IMR-90 (cell line): ENCODE measurements around the gene TBC1D32. TPM values are rescaled to one million over a fixed set of nuclear protein-coding genes. Genes with fewer than 3 reads are reported as not detected.

Experiments used
- ATAC-seq: fragments of 200-7000 bp; cut with Tn5 transposase; 2 replicates; pipeline ENCODE4 v1.9.1; 2020; ENCODE audit warnings: low read depth, mild to moderate bottlenecking, moderate library complexity
- BruUV-seq: library from RNA; stranded (reverse); fragments of 400-500 nt; replicated peaks from 2 replicates; lab custom pipeline; 2021; lab: Mats Ljungman, UMichigan
- CTCF ChIA-PET: fragments of 300-600 bp; formaldehyde crosslinking; extraction: SDS; loops from one replicate; lab custom pipeline; 2021; ENCODE audit warnings: antibody characterized with exemption; lab: Yijun Ruan, JAX
- POLR2A ChIA-PET: fragments of 300-600 bp; sonication (Branson Sonifier 250); formaldehyde crosslinking; loops from one replicate; lab custom pipeline; 2022; ENCODE audit warnings: antibody characterized with exemption; ENCODE audit not compliant: unreplicated experiment; lab: Charles Lee
- DNase-seq: peaks from one replicate; pipeline ENCODE4 v3.0.0; 2013
- H2AFZ ChIP-seq: replicated peaks from 2 replicates; pipeline ENCODE3; 2013; ENCODE audit warnings: low read length, mild to moderate bottlenecking; ENCODE audit not compliant: poor library complexity
- H2AK5ac ChIP-seq: 2 replicates; pipeline ENCODE4 v1.6.1; 2013; ENCODE audit warnings: low read depth, low read length, inconsistent platforms
- H2AK9ac ChIP-seq: replicated peaks from 2 replicates; pipeline ENCODE3; 2013; ENCODE audit warnings: mild to moderate bottlenecking, low read depth, low read length, moderate library complexity; ENCODE audit not compliant: poor library complexity
- H2BK120ac ChIP-seq: 2 replicates; pipeline ENCODE4 v1.6.1; 2013; ENCODE audit warnings: low read depth, low read length, inconsistent platforms
- H2BK15ac ChIP-seq: 3 replicates; pipeline ENCODE4 v1.6.1; 2013; ENCODE audit warnings: low read depth, low read length, inconsistent platforms
- H2BK20ac ChIP-seq: 2 replicates; pipeline ENCODE4 v1.6.1; 2013; ENCODE audit warnings: low read depth, mild to moderate bottlenecking, inconsistent platforms, low read length, moderate library complexity
- H2BK5ac ChIP-seq: 2 replicates; pipeline ENCODE4 v1.6.1; 2013; ENCODE audit warnings: mild to moderate bottlenecking, low read depth, low read length, inconsistent platforms; ENCODE audit not compliant: poor library complexity, severe bottlenecking
- H3K14ac ChIP-seq: replicated peaks from 2 replicates; pipeline ENCODE4 v1.6.1; 2013; ENCODE audit warnings: low read depth, low read length, inconsistent platforms
- H3K18ac ChIP-seq: 2 replicates; pipeline ENCODE4 v1.6.1; 2013; ENCODE audit warnings: low read depth, low read length, control low read depth
- H3K23ac ChIP-seq: 2 replicates; pipeline ENCODE4 v1.6.1; 2013; ENCODE audit warnings: low read depth, low read length, inconsistent platforms
- H3K27ac ChIP-seq: 2 replicates; pipeline ENCODE4 v1.5.1; 2013; ENCODE audit warnings: mild to moderate bottlenecking, control low read depth, low read length; ENCODE audit not compliant: insufficient read depth
- H3K27me3 ChIP-seq: 2 replicates; pipeline ENCODE4 v1.6.1; 2013; ENCODE audit warnings: low read length; ENCODE audit not compliant: control insufficient read depth, insufficient read depth
- H3K36me3 ChIP-seq: 2 replicates; pipeline ENCODE4 v1.6.1; 2013; ENCODE audit warnings: low read length, mixed read lengths; ENCODE audit not compliant: control insufficient read depth, insufficient read depth
- H3K4ac ChIP-seq: 2 replicates; pipeline ENCODE4 v1.6.1; 2013; ENCODE audit warnings: low read depth, low read length, inconsistent platforms
- H3K4me1 ChIP-seq: 2 replicates; pipeline ENCODE4 v1.6.1; 2013; ENCODE audit warnings: low read length, mixed read lengths; ENCODE audit not compliant: control insufficient read depth, insufficient read depth
- H3K4me2 ChIP-seq: 2 replicates; pipeline ENCODE4 v1.6.1; 2013; ENCODE audit warnings: low read depth, mild to moderate bottlenecking, control low read depth, low read length, moderate library complexity
- H3K4me3 ChIP-seq: 2 replicates; pipeline ENCODE4 v1.5.1; 2013; ENCODE audit warnings: low read depth, mild to moderate bottlenecking, control low read depth, low read length, moderate library complexity; ENCODE audit not compliant: insufficient read depth
- H3K56ac ChIP-seq: 2 replicates; pipeline ENCODE4 v1.6.1; 2013; ENCODE audit warnings: low read length, inconsistent platforms; ENCODE audit not compliant: insufficient read depth; ENCODE audit errors: extremely low read depth
- H3K79me1 ChIP-seq, 2 experiments: 2 replicates each; pipeline ENCODE4 v1.6.1; 2013; ENCODE audit warnings: low read length in 2 of 2, inconsistent platforms in 1 of 2, low read depth in 1 of 2
- H3K9ac ChIP-seq: 2 replicates; pipeline ENCODE4 v1.6.1; 2013; ENCODE audit warnings: low read depth, low read length, control low read depth
- H3K9me1 ChIP-seq: 2 replicates; pipeline ENCODE4 v1.6.1; 2013; ENCODE audit warnings: low read length, inconsistent platforms; ENCODE audit not compliant: insufficient read depth
- H3K9me3 ChIP-seq: 2 replicates; pipeline ENCODE4 v1.6.1; 2013; ENCODE audit warnings: low read length; ENCODE audit not compliant: control insufficient read depth, insufficient read depth
- H4K20me1 ChIP-seq: 2 replicates; pipeline ENCODE4 v1.6.1; 2013; ENCODE audit warnings: low read length, inconsistent platforms; ENCODE audit not compliant: insufficient read depth
- H4K5ac ChIP-seq: 2 replicates; pipeline ENCODE4 v1.6.1; 2013; ENCODE audit warnings: mild to moderate bottlenecking, low read depth, low read length, control low read depth
- H4K8ac ChIP-seq, 2 experiments: 2 replicates each; pipeline ENCODE4 v1.6.1; 2013; ENCODE audit warnings: low read depth in 2 of 2, low read length in 2 of 2, control low read depth in 1 of 2, inconsistent platforms in 1 of 2
- H4K91ac ChIP-seq: 2 replicates; pipeline ENCODE4 v1.6.1; 2013; ENCODE audit warnings: low read depth, low read length, inconsistent platforms; ENCODE audit not compliant: insufficient read depth
- BHLHE40 ChIP-seq: fragments of 150-350 bp; IDR thresholded peaks from 2 replicates; pipeline ENCODE4 v1.6.1; 2016; ENCODE audit warnings: mild to moderate bottlenecking, low read depth, low read length
- CHD1 ChIP-seq: IDR thresholded peaks from 2 replicates; pipeline ENCODE4 v1.6.1; 2012; ENCODE audit warnings: low read depth, low read length, improper control_type of control experiment
- FOS ChIP-seq: fragments of 150-350 bp; IDR thresholded peaks from 2 replicates; pipeline ENCODE4 v1.6.1; 2016; ENCODE audit warnings: low read depth, low read length
- RCOR1 ChIP-seq: IDR thresholded peaks from 2 replicates; pipeline ENCODE4 v1.6.1; 2012; ENCODE audit warnings: mild to moderate bottlenecking, low read length, improper control_type of control experiment; ENCODE audit not compliant: insufficient replicate concordance
- RFX5 ChIP-seq: IDR thresholded peaks from 2 replicates; pipeline ENCODE4 v1.8.0; 2012; ENCODE audit warnings: low read depth, mild to moderate bottlenecking, low read length, moderate library complexity
- WGBS, 2 experiments: methylation state at CpG; one replicate each; pipeline versions ENCODE4 v1.1.5 to v1.1.7; 2013; ENCODE audit warnings: missing lambda C conversion rate in 2 of 2; ENCODE audit not compliant: insufficient read length in 1 of 2; ENCODE audit errors: extremely low coverage in 2 of 2; 5-methylcytosine and 5-hydroxymethylcytosine counted together
- dilution Hi-C: fragments of 300-500 bp; cut with HindIII; formaldehyde crosslinking; loops from one replicate; pipeline ENCODE4 v1.14.3; 2018; ENCODE audit warnings: low sequenced_read_pairs; ENCODE audit not compliant: unreplicated experiment
- in situ Hi-C: fragments of 300-500 bp; cut with MboI; formaldehyde crosslinking; loops from 3 replicates; pipeline ENCODE4 v1.14.3; 2019; ENCODE audit warnings: low sequenced_read_pairs, inconsistent platforms, mixed read lengths
- intact Hi-C: fragments of 100-400 bp; cut with micrococcal nuclease; formaldehyde crosslinking; loops from 2 replicates; pipeline ENCODE4 v1.10.0; 2022
- microRNA-seq, 2 experiments: library from miRNA; stranded (forward) in 1 of 2; unstranded in 1 of 2; fragments of 10-50 nt in 1 of 2; fragments of <30 nt in 1 of 2; gene quantifications in 1 of 2; microRNA quantifications in 1 of 2; one replicate each; pipeline versions ENCODE3 to v1.1.0; 2013 to 2020; ENCODE audit not compliant: insufficient read depth in 1 of 2, insufficient read length in 1 of 2, unreplicated experiment in 1 of 2
- polyA plus RNA-seq, 3 experiments: library from polyadenylated mRNA; depleted of rRNA; stranded (reverse); fragments of >200 nt; gene quantifications; 2 replicates each; pipeline ENCODE4 v1.2.3, GENCODE V29; 2012; ENCODE audit warnings: low replicate concordance in 1 of 3
- small RNA-seq, 5 experiments: library from RNA; depleted of rRNA; stranded (forward); fragments of <200 nt; gene quantifications; one replicate each; pipeline ENCODE3, GENCODE V24; 2012
- total RNA-seq: library from RNA; depleted of rRNA; stranded (reverse); fragments of >200 nt; gene quantifications from 2 replicates; pipeline ENCODE4 v1.2.3, GENCODE V29; 2012; rRNA removed
- TF ChIP-seq, protein P1 (sequence below): fragments of 150-350 bp; IDR thresholded peaks from 2 replicates; pipeline ENCODE4 v1.6.1; 2016; ENCODE audit warnings: low read depth, mild to moderate bottlenecking, low read length, moderate library complexity, borderline replicate concordance

Gene TBC1D32
- total and polyA plus RNA-seq, 2 of the 4 experiments (the other 2 are of a cell fraction): 3.0 to 7.2 TPM

DNA sequence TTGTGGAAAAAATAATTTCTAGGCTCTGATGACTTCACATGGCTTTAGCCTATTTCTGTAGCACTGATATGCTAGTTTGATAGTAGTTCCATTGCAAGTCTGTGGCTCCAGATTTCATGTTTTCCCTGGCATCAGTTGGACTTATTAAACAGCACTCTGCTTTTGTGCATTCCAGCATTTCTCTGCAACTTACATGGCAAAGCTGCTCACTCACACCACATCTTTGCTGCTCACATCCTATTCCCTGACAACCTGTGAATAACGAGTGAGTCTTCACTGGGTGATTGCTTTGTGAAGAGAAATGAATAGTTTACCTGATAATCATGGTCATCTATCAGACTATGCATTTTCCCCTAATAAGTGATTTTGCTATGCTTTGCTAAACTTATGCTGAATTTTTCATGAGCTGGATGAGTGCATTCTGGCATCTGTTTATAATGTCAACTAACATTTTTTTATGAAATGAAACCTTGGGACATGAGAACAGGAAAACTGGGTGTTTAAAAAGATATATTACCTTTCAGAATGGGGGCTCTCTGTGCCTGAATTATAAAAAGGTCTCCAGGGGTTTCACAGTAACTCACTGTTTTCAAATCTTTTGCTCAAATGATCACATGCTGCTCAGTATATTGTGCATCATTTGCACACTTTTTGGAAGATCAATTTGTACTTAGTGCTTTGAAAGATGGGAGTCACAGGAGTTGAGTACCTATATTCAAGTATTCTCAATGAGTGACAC is 301.8 kb downstream of the TBC1D32 start:
- H3K4me1 ChIP-seq: no peaks in the 10 kb centered on the region
- no peak overlapping the region for H3K4ac ChIP-seq
- DNase-seq (no peak), ATAC-seq (no peak)
- H2BK120ac ChIP-seq: no peak overlapping the region
- H2BK20ac ChIP-seq: no peak overlapping the region
- no peak overlapping the region for H3K4me3 ChIP-seq
- H3K27ac ChIP-seq: no peak overlapping the region
- H4K8ac ChIP-seq: no peak overlapping the region
- no peak overlapping the region for H2AK9ac ChIP-seq
- dilution Hi-C loops: no loop called here
- H3K23ac ChIP-seq: no peak overlapping the region
- intact Hi-C loops: loop anchor here (10.0 kb wide), 1 partner anchor 1678 kb away; no protein-coding TSS in a partner anchor
- no peaks in the 10 kb centered on the region for H3K79me1 ChIP-seq
- no peak overlapping the region for H2AK5ac ChIP-seq
- no peak overlapping the region for H3K9ac ChIP-seq
- TF ChIP-seq FOS (no peak), RCOR1 (no peak), BHLHE40 (no peak), RFX5 (no peak), CHD1 (no peak)
- TF ChIP-seq, protein P1, sequence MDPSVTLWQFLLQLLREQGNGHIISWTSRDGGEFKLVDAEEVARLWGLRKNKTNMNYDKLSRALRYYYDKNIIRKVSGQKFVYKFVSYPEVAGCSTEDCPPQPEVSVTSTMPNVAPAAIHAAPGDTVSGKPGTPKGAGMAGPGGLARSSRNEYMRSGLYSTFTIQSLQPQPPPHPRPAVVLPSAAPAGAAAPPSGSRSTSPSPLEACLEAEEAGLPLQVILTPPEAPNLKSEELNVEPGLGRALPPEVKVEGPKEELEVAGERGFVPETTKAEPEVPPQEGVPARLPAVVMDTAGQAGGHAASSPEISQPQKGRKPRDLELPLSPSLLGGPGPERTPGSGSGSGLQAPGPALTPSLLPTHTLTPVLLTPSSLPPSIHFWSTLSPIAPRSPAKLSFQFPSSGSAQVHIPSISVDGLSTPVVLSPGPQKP: no peak
- H4K20me1 ChIP-seq: no peaks in the 10 kb centered on the region
- H3K14ac ChIP-seq: no peak overlapping the region
- H3K27me3 ChIP-seq: no peaks in the 10 kb centered on the region
- H2BK15ac ChIP-seq: no peak overlapping the region
- BruUV-seq: no TSS peak
- no peak overlapping the region for H3K4me2 ChIP-seq
- H4K91ac ChIP-seq: no peak overlapping the region
- H3K36me3 ChIP-seq: no peaks in the 10 kb centered on the region
- no peak overlapping the region for H4K5ac ChIP-seq
- WGBS, 2 experiments: no CpG with 5 or more reads among the region's 1 CpG
- no peak overlapping the region for H3K18ac ChIP-seq
- in situ Hi-C loops: no loop called here
- H2AFZ ChIP-seq: no peak overlapping the region
- H3K9me3 ChIP-seq: no peaks in the 10 kb centered on the region
- CTCF ChIA-PET: no interaction called here
- no peak overlapping the region for H2BK5ac ChIP-seq
- POLR2A ChIA-PET: no interaction called here
- no peak overlapping the region for H3K56ac ChIP-seq
- H3K9me1 ChIP-seq: no peaks in the 10 kb centered on the region

Small RNA genes within 50 kb of the gene (microRNA-seq; reads per million reads assigned to microRNA genes)
- gene RF00019 (ENCODE audit: insufficient read depth, insufficient read length) (not detected), gene RNU6-1286P (ENCODE audit: insufficient read depth, insufficient read length) (not detected)

Small RNA genes within 50 kb of the gene (small RNA-seq; reads per million reads assigned to genes)
- 0 reads per million in 5 experiments for gene RF00019
- gene RNU6-1286P: 0 reads per million in 5 experiments

Other genes starting within 250 kb of the TBC1D32 start
- 314 and 323 TPM in 2 replicates for gene GJA1, start 101.2 kb upstream of the TBC1D32 start, total RNA-seq
- gene GJA1, start 101.2 kb upstream of the TBC1D32 start, polyA plus RNA-seq (2012; rRNA removed): 131 and 180 TPM in 2 replicates